ENCODE results near the gene PCDHGA10.

- TF ChIP-seq CTCF (IDR thresholded peaks at IDR 0.05; ENCODE audit: low read depth, low read length) (no peak), EZH2phosphoT487 (IDR thresholded peaks at IDR 0.05; ENCODE audit: low read depth) (no peak)
Observed at GRCh38 chr5:141409598-141410306, 3.0 kb upstream of the PCDHGA10 start.
